Measurements from ENCODE around the gene FAM50A.

DNA sequence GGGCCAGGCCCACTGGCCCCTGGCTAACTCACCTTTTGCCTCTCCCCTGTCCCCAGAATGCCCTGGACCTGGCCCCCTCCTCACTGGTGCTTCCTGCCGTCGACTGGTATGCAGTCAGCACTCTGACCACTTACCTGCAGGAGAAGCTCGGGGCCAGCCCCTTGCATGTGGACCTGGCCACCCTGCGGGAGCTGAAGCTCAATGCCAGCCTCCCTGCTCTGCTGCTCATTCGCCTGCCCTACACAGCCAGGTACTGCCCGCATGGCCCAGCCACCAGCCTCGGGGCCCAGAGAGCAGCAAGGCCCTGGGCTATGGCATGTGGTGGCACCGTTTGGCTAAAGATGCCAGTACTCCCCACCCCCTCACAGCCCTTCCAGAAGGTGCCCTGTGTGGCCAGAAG, 11.7 kb upstream of the FAM50A start:
- TF ChIP-seq, protein P1, sequence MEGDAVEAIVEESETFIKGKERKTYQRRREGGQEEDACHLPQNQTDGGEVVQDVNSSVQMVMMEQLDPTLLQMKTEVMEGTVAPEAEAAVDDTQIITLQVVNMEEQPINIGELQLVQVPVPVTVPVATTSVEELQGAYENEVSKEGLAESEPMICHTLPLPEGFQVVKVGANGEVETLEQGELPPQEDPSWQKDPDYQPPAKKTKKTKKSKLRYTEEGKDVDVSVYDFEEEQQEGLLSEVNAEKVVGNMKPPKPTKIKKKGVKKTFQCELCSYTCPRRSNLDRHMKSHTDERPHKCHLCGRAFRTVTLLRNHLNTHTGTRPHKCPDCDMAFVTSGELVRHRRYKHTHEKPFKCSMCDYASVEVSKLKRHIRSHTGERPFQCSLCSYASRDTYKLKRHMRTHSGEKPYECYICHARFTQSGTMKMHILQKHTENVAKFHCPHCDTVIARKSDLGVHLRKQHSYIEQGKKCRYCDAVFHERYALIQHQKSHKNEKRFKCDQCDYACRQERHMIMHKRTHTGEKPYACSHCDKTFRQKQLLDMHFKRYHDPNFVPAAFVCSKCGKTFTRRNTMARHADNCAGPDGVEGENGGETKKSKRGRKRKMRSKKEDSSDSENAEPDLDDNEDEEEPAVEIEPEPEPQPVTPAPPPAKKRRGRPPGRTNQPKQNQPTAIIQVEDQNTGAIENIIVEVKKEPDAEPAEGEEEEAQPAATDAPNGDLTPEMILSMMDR (conservative IDR thresholded peaks at IDR 0.05; ENCODE audit: low read length), result no peak
- TF ChIP-seq EZH2phosphoT487 (IDR thresholded peaks at IDR 0.05; ENCODE audit: borderline replicate concordance, low read depth, low read length), result no peak
